ENCODE data around the gene GMDS. TPM values are rescaled to one million over a fixed set of nuclear protein-coding genes. Genes with fewer than 3 reads are reported as not detected.

Gene GMDS
- total and polyA plus RNA-seq, 2 donors (not counting 3 experiments of a cell fraction or from before 2014, with no cell fraction given) = 9.8 to 23.5 TPM

GRCh38 chr6:1576166-1576565, 669.2 kb downstream of the GMDS start:
- Histone ChIP-seq H3K27ac (ENCODE audit: insufficient read depth, low read depth, low read length) (no peak overlapping the region), H3K27me3 (ENCODE audit: control insufficient read depth in 2 of 2, insufficient read depth in 2 of 2, low read length in 2 of 2) (peaks cover 1 to 3% of the 10 kb centered on the region in 2 experiments), H3K79me2 (ENCODE audit: control insufficient read depth, insufficient read depth, low read length) (no peaks in the 10 kb centered on the region), H3K4me1 (ENCODE audit: control insufficient read depth, extremely low read depth, insufficient read depth, low read length) (no peaks in the 10 kb centered on the region), H3K9me3 (replicated peaks; ENCODE audit: control insufficient read depth, insufficient read depth, low read length) (no peaks in the 10 kb centered on the region), H3K36me3 (ENCODE audit: control insufficient read depth in 2 of 2, extremely low read depth in 1 of 2, insufficient read depth in 2 of 2, low read length in 2 of 2) (no peaks in the 10 kb centered on the region), H2AFZ (ENCODE audit: low read depth, low read length) (no peak overlapping the region), H3K9ac (replicated peaks; ENCODE audit: extremely low read depth, insufficient read depth, low read length) (no peak overlapping the region), H4K20me1 (replicated peaks; ENCODE audit: control insufficient read depth, extremely low read depth, insufficient read depth, low read length) (no peaks in the 10 kb centered on the region), H3K4me2 (ENCODE audit: insufficient read depth, low read length) (no peak overlapping the region), H3K4me3 (replicated peaks in 1 of 3; ENCODE audit: insufficient read depth in 1 of 3, low read depth in 1 of 3, low read length in 3 of 3) (no peak overlapping the region), H3K9me1 (replicated peaks; ENCODE audit: control insufficient read depth, extremely low read depth, insufficient read depth, low read length) (no peaks in the 10 kb centered on the region)
- no TSS peak for BruUV-seq (replicated peaks)
- FAIRE-seq = no peak
- TF ChIP-seq MYC (IDR thresholded peaks at IDR 0.05; ENCODE audit: low read depth, low read length) = no peak
- TF ChIP-seq POLR2A (IDR thresholded peaks at IDR 0.05; ENCODE audit: low read depth, low read length) = no peak
- TF ChIP-seq GATA2 (IDR thresholded peaks at IDR 0.05; ENCODE audit: insufficient read depth, insufficient read length, low read depth, low read length) = no peak
- POLR2A ChIA-PET = no interaction called here
- intact Hi-C loops (cut with micrococcal nuclease) = no loop called here
- no peak for DNase-seq (ENCODE audit: low read depth, low spot score)
- CTCF ChIA-PET = no interaction called here
- dilution Hi-C loops (cut with MboI; ENCODE audit: extremely low pct_ligation_motif_present, low sequenced_read_pairs) = no loop called here

GRCh38 chr6:1575210-1576041, 670.0 kb downstream of the GMDS start:
- H3K4me2 ChIP-seq (ENCODE audit: insufficient read depth, low read length) = no peak overlapping the region
- FAIRE-seq (no peak), DNase-seq (ENCODE audit: low read depth, low spot score) (no peak)
- no peaks in the 10 kb centered on the region for H3K36me3 ChIP-seq (ENCODE audit: control insufficient read depth in 2 of 2, extremely low read depth in 1 of 2, insufficient read depth in 2 of 2, low read length in 2 of 2)
- intact Hi-C loops (cut with micrococcal nuclease) (no loop called here), dilution Hi-C loops (cut with MboI; ENCODE audit: extremely low pct_ligation_motif_present, low sequenced_read_pairs) (no loop called here)
- no peak overlapping the region for H3K4me3 ChIP-seq (replicated peaks in 1 of 3; ENCODE audit: insufficient read depth in 1 of 3, low read depth in 1 of 3, low read length in 3 of 3)
- H3K27me3 ChIP-seq (ENCODE audit: control insufficient read depth in 2 of 2, insufficient read depth in 2 of 2, low read length in 2 of 2) = peaks cover 1 to 3% of the 10 kb centered on the region in 2 experiments
- TF ChIP-seq POLR2AphosphoS5 (IDR thresholded peaks at IDR 0.05; ENCODE audit: insufficient read depth, low read depth, low read length) (no peak), EZH2 (IDR thresholded peaks at IDR 0.05; ENCODE audit: borderline replicate concordance, low read depth, low read length, severe bottlenecking) (no peak), MAX (IDR thresholded peaks at IDR 0.05; ENCODE audit: insufficient read depth, insufficient read length) (no peak), FOS (IDR thresholded peaks at IDR 0.05; ENCODE audit: borderline replicate concordance, insufficient read depth, low read length) (no peak), CTCF (IDR thresholded peaks at IDR 0.05; ENCODE audit: extremely low read depth in 1 of 2, insufficient read depth in 1 of 2, low read depth in 1 of 2, low read length in 2 of 2) (no peak), POLR2A (IDR thresholded peaks at IDR 0.05; ENCODE audit: low read depth, low read length) (no peak), JUN (IDR thresholded peaks at IDR 0.05; ENCODE audit: borderline replicate concordance, insufficient read depth, insufficient read length, low read depth) (no peak), GATA2 (IDR thresholded peaks at IDR 0.05; ENCODE audit: insufficient read depth, insufficient read length, low read depth, low read length) (no peak), MYC (IDR thresholded peaks at IDR 0.05; ENCODE audit: low read depth, low read length) (no peak)
- no peaks in the 10 kb centered on the region for H3K4me1 ChIP-seq (ENCODE audit: control insufficient read depth, extremely low read depth, insufficient read depth, low read length)
- H3K9me1 ChIP-seq (replicated peaks; ENCODE audit: control insufficient read depth, extremely low read depth, insufficient read depth, low read length) = no peaks in the 10 kb centered on the region
- no TSS peak for BruUV-seq (replicated peaks)
- H3K9ac ChIP-seq (replicated peaks; ENCODE audit: extremely low read depth, insufficient read depth, low read length) = no peak overlapping the region
- ChIA-PET CTCF (interaction anchor here (1.0 to 1.6 kb wide), 2 partner anchors 10 to 18 kb away, joined by 3 read pairs; no protein-coding TSS in a partner anchor), POLR2A (no interaction called here)
- H3K9me3 ChIP-seq (replicated peaks; ENCODE audit: control insufficient read depth, insufficient read depth, low read length) = no peaks in the 10 kb centered on the region
- H3K79me2 ChIP-seq (ENCODE audit: control insufficient read depth, insufficient read depth, low read length) = no peaks in the 10 kb centered on the region
- H3K27ac ChIP-seq (ENCODE audit: insufficient read depth, low read depth, low read length) = no peak overlapping the region
- no peak overlapping the region for H2AFZ ChIP-seq (ENCODE audit: low read depth, low read length)
- no peaks in the 10 kb centered on the region for H4K20me1 ChIP-seq (replicated peaks; ENCODE audit: control insufficient read depth, extremely low read depth, insufficient read depth, low read length)

All from endothelial cell of umbilical vein (primary cell).